GM23248 (cell line): ENCODE data around the gene ZNF267. TPM values are rescaled to one million over a fixed set of nuclear protein-coding genes. Genes with fewer than 3 reads are reported as not detected.

ENCODE experiments used
- DNase-seq: peaks from one replicate; pipeline ENCODE4 v3.0.0-alpha.2; 2015
- H2AFZ ChIP-seq: fragments of 200-600 bp; sonication (generic); 2 replicates; pipeline ENCODE4 v1.6.1; 2016; ENCODE audit warnings: antibody characterized with exemption
- H3F3A ChIP-seq: fragments of 200-600 bp; sonication (generic); 2 replicates; pipeline ENCODE4 v1.6.1; 2016; ENCODE audit warnings: mild to moderate bottlenecking, antibody characterized with exemption, mixed run types; ENCODE audit not compliant: insufficient read depth
- H3K27ac ChIP-seq: fragments of 200-600 bp; sonication (generic); 2 replicates; pipeline ENCODE4 v1.5.1; 2016; ENCODE audit warnings: mild to moderate bottlenecking
- H3K27me3 ChIP-seq: fragments of 200-600 bp; sonication (generic); replicated peaks from 2 replicates; pipeline ENCODE4 v1.6.1; 2016; ENCODE audit warnings: mild to moderate bottlenecking; ENCODE audit not compliant: insufficient read depth
- H3K36me3 ChIP-seq: fragments of 200-600 bp; sonication (generic); 2 replicates; pipeline ENCODE4 v1.6.1; 2016; ENCODE audit warnings: low read depth, mild to moderate bottlenecking
- H3K4me1 ChIP-seq: fragments of 200-600 bp; sonication (generic); 2 replicates; pipeline ENCODE4 v1.6.1; 2016; ENCODE audit warnings: mild to moderate bottlenecking; ENCODE audit not compliant: insufficient read depth
- H3K4me2 ChIP-seq: fragments of 200-600 bp; sonication (generic); one replicate; pipeline ENCODE4 v1.6.1; 2016; ENCODE audit warnings: mild to moderate bottlenecking; ENCODE audit not compliant: unreplicated experiment
- H3K4me3 ChIP-seq: fragments of 200-600 bp; sonication (generic); 2 replicates; pipeline ENCODE4 v1.5.1; 2016; ENCODE audit warnings: mild to moderate bottlenecking
- H3K79me2 ChIP-seq: fragments of 200-600 bp; sonication (generic); 2 replicates; pipeline ENCODE4 v1.6.1; 2016; ENCODE audit warnings: mild to moderate bottlenecking; ENCODE audit not compliant: insufficient read depth
- H3K9ac ChIP-seq: fragments of 200-600 bp; sonication (generic); 2 replicates; pipeline ENCODE4 v1.6.1; 2016; ENCODE audit warnings: mild to moderate bottlenecking
- H3K9me2 ChIP-seq: fragments of 200-600 bp; sonication (generic); 2 replicates; pipeline ENCODE4 v1.6.1; 2016; ENCODE audit warnings: mixed run types, mild to moderate bottlenecking, moderate library complexity; ENCODE audit not compliant: insufficient read depth
- H3K9me3 ChIP-seq: fragments of 200-600 bp; sonication (generic); one replicate; pipeline ENCODE4 v1.6.1; 2017; ENCODE audit warnings: low read depth
- H4K20me1 ChIP-seq: fragments of 200-600 bp; sonication (generic); 2 replicates; pipeline ENCODE4 v1.6.0; 2016; ENCODE audit not compliant: insufficient read depth
- EZH2 ChIP-seq: fragments of 200-600 bp; sonication (generic); IDR thresholded peaks from 2 replicates; pipeline ENCODE4 v1.6.1; 2018; ENCODE audit warnings: antibody characterized with exemption, mild to moderate bottlenecking; ENCODE audit not compliant: insufficient read depth, poor library complexity, severe bottlenecking
- EZH2phosphoT487 ChIP-seq: fragments of 200-600 bp; sonication (generic); IDR thresholded peaks from 2 replicates; pipeline ENCODE4 v1.6.1; 2018; ENCODE audit warnings: antibody characterized with exemption, moderate library complexity, mild to moderate bottlenecking, low read depth; ENCODE audit not compliant: insufficient read depth
- WGBS, 2 experiments: methylation state at CpG; one replicate each; pipeline ENCODE4 v1.1.6; 2015 to 2017; ENCODE audit warnings: low lambda C conversion rate in 2 of 2, low coverage in 1 of 2; ENCODE audit errors: missing lambda C conversion rate in 2 of 2; 5-methylcytosine and 5-hydroxymethylcytosine counted together
- in situ Hi-C: fragments of 300-500 bp; cut with MboI; formaldehyde crosslinking; loops from 2 replicates; pipeline ENCODE4 v1.15.0; 2020
- polyA plus RNA-seq: library from polyadenylated mRNA; unstranded; fragments of >200 nt; fragmentation: Nextera tagmentation; extraction: Ambion mirVana; gene quantifications from 2 replicates; pipeline ENCODE4 v1.2.1, GENCODE V29; 2016
- total RNA-seq: library from RNA; depleted of rRNA; stranded (reverse); fragments of >200 nt; shearing (Covaris generic); gene quantifications from 2 replicates; pipeline ENCODE4 v1.2.3, GENCODE V29; 2014

ZNF267 gene
- total and polyA plus RNA-seq, 2 experiments from 2014 or later, result 3.5 to 6.6 TPM

DNA sequence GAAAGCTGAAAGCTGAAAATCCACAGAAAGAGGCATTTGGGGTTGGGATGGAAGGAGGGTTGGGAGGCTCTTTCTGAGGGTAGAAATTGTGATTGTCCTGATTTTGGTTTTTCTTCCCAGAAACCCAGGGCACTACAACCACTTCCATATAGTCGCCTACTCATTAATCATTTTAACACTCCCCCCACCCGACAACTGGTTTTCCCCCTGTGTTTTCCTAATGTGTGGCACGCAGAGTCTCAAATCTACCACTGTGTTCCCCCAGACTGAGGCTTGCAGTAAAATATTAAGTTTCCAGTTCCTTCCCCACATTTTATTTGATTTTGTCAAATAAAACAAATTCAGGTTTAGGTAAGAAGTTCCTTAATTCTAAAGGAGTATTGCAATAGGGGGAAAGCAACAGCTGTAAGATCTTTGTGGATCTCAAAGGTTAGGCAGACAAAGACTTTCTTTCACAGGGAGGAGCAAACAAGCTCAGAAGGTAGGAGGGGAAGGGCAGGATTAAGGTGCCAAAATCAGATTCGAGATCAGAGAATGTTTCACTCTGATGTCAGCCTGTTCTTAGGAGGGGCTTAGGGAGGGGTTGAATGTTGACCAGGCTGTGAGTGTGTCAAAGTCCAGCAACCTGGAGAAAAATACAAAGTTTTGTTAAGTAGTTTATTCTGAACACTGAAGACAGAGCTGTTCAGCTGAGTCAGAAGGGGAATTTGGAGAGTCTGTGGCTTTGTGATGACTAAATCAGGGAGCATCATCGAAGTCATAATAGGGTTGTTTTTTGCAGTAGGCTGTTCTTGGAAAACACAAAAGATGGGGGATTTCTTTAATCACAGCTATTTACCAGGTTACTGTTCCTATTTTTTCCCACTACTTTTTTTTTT is 3.6 kb downstream of the ZNF267 start:
- H3K4me3 ChIP-seq, result peak overlapping the region; percentile 54
- in situ Hi-C loops, result loop anchor here (25.0 kb wide), 1 partner anchor 915 kb away; the partner anchor contains the start of gene SETD1A
- TF ChIP-seq EZH2 (no peak), EZH2phosphoT487 (no peak)

DNA sequence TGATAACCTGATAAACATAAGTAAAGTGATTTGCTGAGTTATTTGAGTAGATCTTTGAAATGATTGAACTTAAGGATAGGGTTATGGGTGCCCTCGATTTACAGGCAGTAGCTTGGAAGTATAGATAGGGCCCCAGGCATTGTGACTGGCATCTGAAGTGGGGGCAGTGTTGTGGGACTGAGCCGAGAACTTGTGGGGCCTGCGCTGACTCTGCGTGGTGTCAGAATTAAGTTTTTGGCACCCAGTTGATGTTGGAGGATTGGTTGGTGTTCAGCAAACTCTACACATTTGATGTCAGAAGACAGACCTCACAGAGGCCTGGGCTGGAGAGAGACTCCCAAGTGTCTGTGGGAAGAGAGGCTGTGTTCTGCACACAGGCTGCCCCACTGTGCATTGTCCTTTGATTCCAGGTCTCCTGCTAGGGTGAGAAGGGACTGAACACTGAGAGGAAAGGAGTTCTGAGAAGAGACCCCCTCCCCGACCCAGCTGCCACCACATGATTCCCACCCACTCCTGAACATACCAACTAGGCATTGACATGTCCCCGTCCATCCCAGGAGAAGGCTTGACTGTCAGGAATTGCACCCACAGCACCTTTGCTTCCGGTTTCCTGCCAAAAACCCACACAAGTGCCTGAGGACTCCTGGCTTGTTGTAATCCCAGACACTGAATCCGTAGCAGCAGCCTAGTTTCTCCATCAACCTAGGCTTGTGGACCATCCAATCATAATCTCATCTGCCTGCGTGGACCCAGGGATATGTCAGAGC is 4.5 kb downstream of the ZNF267 start:
- peak overlapping the region; percentile 43; the same call in 1 of the 2 replicates for H3K4me3 ChIP-seq
- H3K36me3 ChIP-seq, result no peaks in the 10 kb centered on the region
- peak overlapping the region; percentile 72 for H3K4me2 ChIP-seq
- 82 to 91% methylated on average over 9 of the region's 9 CpGs for WGBS, 2 experiments
- peaks cover 91% of the 10 kb centered on the region for H3K79me2 ChIP-seq
- peaks cover 45% of the 10 kb centered on the region for H3K4me1 ChIP-seq
- in situ Hi-C loops, result loop anchor here (25.0 kb wide), 1 partner anchor 916 kb away; the partner anchor contains the start of gene SETD1A
- no peaks in the 10 kb centered on the region for H3K27me3 ChIP-seq
- no peaks in the 10 kb centered on the region for H3K9me2 ChIP-seq
- peak overlapping the region; percentile 54 for H3K9ac ChIP-seq
- H3K9me3 ChIP-seq, result no peaks in the 10 kb centered on the region
- H3F3A ChIP-seq, result peaks cover 47% of the 10 kb centered on the region
- no peak for DNase-seq
- H4K20me1 ChIP-seq, result no peaks in the 10 kb centered on the region
- peak overlapping the region; percentile 94 for H3K27ac ChIP-seq
- H2AFZ ChIP-seq, result no peak overlapping the region
- TF ChIP-seq EZH2phosphoT487 (no peak), EZH2 (no peak)

More for the DNA sequence above, 3.6 kb downstream of the ZNF267 start:
- Histone ChIP-seq H3K27me3 (no peaks in the 10 kb centered on the region), H3K4me1 (peaks cover 45% of the 10 kb centered on the region), H3K9ac (peak overlapping the region; percentile 77), H3K9me3 (no peaks in the 10 kb centered on the region), H3K79me2 (peaks cover 83% of the 10 kb centered on the region), H3K9me2 (no peaks in the 10 kb centered on the region), H2AFZ (peak overlapping the region; percentile 51; the same call in 1 of the 2 replicates), H3K27ac (peak overlapping the region; percentile 94), H3F3A (peaks cover 47% of the 10 kb centered on the region), H3K36me3 (no peaks in the 10 kb centered on the region), H4K20me1 (no peaks in the 10 kb centered on the region), H3K4me2 (peak overlapping the region; percentile 72)
- 38 to 43% methylated on average over 5 of the region's 5 CpGs for WGBS, 2 experiments
- DNase-seq, result peak; percentile 92

DNA sequence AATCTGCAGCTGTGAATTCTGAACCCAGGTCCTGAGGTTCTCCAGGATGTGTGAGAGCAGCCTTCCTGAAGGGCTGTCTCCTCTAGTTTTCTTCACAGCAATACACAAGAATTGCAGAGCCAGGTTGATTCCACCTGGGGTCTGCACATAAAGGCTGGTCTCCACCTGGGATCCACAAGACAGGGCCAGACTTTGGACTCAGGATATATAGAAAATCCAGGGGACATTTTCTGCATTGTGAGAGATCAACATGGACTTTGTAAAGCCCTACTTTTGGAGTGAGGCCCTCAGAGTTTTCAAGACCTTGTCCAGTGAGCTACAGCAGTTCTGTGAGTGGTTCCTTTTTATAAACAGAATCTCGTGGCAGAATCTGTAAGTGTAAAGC is 6.3 kb downstream of the ZNF267 start:
- Histone ChIP-seq H4K20me1 (no peaks in the 10 kb centered on the region), H3K27ac (no peak overlapping the region)

DNA sequence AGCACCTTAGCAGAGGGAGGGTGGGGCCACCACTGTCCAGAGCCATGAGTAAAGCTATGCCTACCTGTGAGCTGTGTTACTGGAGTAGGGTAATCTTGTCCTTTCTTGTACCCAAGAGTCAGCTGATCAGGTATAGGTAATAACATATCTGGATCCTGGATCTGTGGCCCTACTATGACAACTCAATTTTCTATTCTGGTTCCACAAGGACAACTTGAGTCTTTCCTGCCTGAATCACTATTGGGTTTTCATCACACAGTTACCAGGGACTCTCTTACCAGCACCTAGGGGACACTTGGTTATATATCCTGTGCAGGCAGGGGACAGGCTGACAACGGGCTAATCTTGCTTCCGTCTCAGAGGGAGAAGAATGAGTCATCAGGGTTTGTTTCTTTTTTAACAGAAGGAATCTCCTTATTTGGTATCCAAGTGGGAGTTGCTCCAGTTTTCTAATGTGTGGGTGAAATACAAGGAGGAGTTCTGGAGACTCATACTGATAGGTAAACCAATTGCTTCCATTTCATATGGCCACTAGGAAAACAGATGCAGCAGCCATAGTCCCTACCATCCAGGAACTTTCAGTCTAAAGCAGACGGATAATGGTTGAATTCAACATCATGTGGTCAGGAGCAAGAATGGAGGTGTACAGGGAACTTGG is 6.8 kb downstream of the ZNF267 start:
- H4K20me1 ChIP-seq, result no peaks in the 10 kb centered on the region
- H3F3A ChIP-seq, result peaks cover 35% of the 10 kb centered on the region
- H3K27ac ChIP-seq, result no peak overlapping the region
- no peaks in the 10 kb centered on the region for H3K9me3 ChIP-seq
- no peak overlapping the region for H2AFZ ChIP-seq
- DNase-seq, result peak; percentile 84
- H3K79me2 ChIP-seq, result peaks cover 97% of the 10 kb centered on the region
- peak overlapping the region; percentile 21 for H3K4me2 ChIP-seq
- H3K27me3 ChIP-seq, result no peaks in the 10 kb centered on the region
- no peak overlapping the region for H3K4me3 ChIP-seq
- peaks cover 14% of the 10 kb centered on the region for H3K36me3 ChIP-seq
- TF ChIP-seq EZH2phosphoT487 (no peak), EZH2 (no peak)
- H3K9me2 ChIP-seq, result no peaks in the 10 kb centered on the region
- H3K4me1 ChIP-seq, result peaks cover 37% of the 10 kb centered on the region
- 33 to 34% methylated on average over 3 of the region's 3 CpGs for WGBS, 2 experiments
- in situ Hi-C loops, result loop anchor here (25.0 kb wide), 1 partner anchor 918 kb away; the partner anchor contains the start of gene SETD1A
- H3K9ac ChIP-seq, result no peak overlapping the region

More for the DNA sequence above, 6.3 kb downstream of the ZNF267 start:
- Histone ChIP-seq H3K36me3 (peaks cover 9% of the 10 kb centered on the region; the same call in 1 of the 2 replicates), H3K79me2 (peaks cover 97% of the 10 kb centered on the region), H3K9me2 (no peaks in the 10 kb centered on the region), H3K4me3 (no peak overlapping the region), H3K4me2 (no peak overlapping the region), H3K9me3 (no peaks in the 10 kb centered on the region), H3K9ac (no peak overlapping the region), H3F3A (peaks cover 40% of the 10 kb centered on the region), H3K4me1 (peaks cover 42% of the 10 kb centered on the region), H3K27me3 (no peaks in the 10 kb centered on the region), H2AFZ (no peak overlapping the region)
- no peak for DNase-seq
- in situ Hi-C loops, result loop anchor here (25.0 kb wide), 1 partner anchor 918 kb away; the partner anchor contains the start of gene SETD1A
- no peak for TF ChIP-seq EZH2phosphoT487
- TF ChIP-seq EZH2, result no peak
- 89 to 94% methylated on average over 1 of the region's 1 CpG for WGBS, 2 experiments
